ENCODE measurements around the gene COX8C. TPM values are rescaled to one million over a fixed set of nuclear protein-coding genes. Genes with fewer than 3 reads are reported as not detected.

The COX8C gene
- total RNA-seq, 1 experiment from 2014 or later: not detected

DNA sequence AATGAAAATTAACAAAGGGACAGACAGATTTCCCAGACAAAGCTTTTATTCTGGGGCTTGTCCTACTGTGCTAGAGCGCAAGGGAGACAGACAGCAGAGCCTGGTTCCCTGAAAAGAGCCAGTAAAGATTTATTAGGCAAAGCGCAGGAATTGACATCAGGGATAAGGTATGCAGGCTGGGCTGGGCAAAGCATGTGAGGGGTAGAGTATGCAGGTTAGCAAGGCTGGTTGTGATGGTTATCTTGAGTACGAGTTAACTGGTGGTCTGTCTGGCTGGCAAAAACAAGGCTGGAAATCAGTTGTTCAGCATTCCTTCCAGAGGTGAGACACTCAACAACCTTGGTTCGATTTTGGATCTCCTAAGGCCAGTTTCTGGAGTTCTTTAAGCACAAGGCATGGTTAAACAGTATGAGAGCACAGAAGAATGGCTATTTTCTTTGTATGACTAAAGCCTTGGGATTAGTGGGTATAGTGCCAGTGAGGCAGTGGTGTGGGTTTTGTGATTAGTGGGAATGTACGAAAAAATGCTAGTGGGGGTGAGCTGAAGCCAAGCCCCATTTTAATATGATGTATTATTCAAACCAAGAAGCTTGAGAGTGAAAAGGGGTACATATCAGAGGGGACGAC is 45.0 kb upstream of the COX8C start:
- no peak for TF ChIP-seq TCF7L2 (IDR thresholded peaks at IDR 0.05; ENCODE audit: borderline replicate concordance, extremely low read depth, insufficient read depth, insufficient read length)
- TF ChIP-seq POLR2AphosphoS5 (IDR thresholded peaks at IDR 0.05; ENCODE audit: low read depth, low read length): 0 out of 2 replicates have a peak, but pooled peaks have one; percentile 14
- no peak for TF ChIP-seq SRF (IDR thresholded peaks at IDR 0.05; ENCODE audit: low read depth)
- no peak for TF ChIP-seq EZH2 (IDR thresholded peaks at IDR 0.05)
- TF ChIP-seq EGR1 (IDR thresholded peaks at IDR 0.05; ENCODE audit: low read depth): no peak
- TF ChIP-seq, protein P1, sequence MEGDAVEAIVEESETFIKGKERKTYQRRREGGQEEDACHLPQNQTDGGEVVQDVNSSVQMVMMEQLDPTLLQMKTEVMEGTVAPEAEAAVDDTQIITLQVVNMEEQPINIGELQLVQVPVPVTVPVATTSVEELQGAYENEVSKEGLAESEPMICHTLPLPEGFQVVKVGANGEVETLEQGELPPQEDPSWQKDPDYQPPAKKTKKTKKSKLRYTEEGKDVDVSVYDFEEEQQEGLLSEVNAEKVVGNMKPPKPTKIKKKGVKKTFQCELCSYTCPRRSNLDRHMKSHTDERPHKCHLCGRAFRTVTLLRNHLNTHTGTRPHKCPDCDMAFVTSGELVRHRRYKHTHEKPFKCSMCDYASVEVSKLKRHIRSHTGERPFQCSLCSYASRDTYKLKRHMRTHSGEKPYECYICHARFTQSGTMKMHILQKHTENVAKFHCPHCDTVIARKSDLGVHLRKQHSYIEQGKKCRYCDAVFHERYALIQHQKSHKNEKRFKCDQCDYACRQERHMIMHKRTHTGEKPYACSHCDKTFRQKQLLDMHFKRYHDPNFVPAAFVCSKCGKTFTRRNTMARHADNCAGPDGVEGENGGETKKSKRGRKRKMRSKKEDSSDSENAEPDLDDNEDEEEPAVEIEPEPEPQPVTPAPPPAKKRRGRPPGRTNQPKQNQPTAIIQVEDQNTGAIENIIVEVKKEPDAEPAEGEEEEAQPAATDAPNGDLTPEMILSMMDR (IDR thresholded peaks at IDR 0.05 in 2 of 3, conservative IDR thresholded peaks at IDR 0.05 in 1 of 3; ENCODE audit: borderline replicate concordance in 1 of 3, insufficient read depth in 1 of 3, low read depth in 2 of 3, low read length in 2 of 3): no peak
- peak; percentile 29; the same call in 1 of the 2 replicates for TF ChIP-seq FOSL1 (IDR thresholded peaks at IDR 0.05; ENCODE audit: low read depth)
- no peak for TF ChIP-seq EZH2phosphoT487 (IDR thresholded peaks at IDR 0.05; ENCODE audit: borderline replicate concordance)
- TF ChIP-seq JUND (IDR thresholded peaks at IDR 0.05): peak; percentile 28; the same call in 1 of the 2 replicates
- TF ChIP-seq, protein P2, sequence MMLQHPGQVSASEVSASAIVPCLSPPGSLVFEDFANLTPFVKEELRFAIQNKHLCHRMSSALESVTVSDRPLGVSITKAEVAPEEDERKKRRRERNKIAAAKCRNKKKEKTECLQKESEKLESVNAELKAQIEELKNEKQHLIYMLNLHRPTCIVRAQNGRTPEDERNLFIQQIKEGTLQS (IDR thresholded peaks at IDR 0.05): no peak
- TF ChIP-seq SP1 (IDR thresholded peaks at IDR 0.05; ENCODE audit: low read depth): peak; percentile 22; the same call in 1 of the 2 replicates
- no peak for TF ChIP-seq POLR2A (IDR thresholded peaks at IDR 0.05; ENCODE audit: borderline replicate concordance, extremely low read depth, insufficient read depth, insufficient read length)
- Histone ChIP-seq H3K4me1 (ENCODE audit: control insufficient read depth in 1 of 2, insufficient read depth in 2 of 2, low read length in 2 of 2) (peaks cover 15 to 32% of the 10 kb centered on the region in 2 experiments), H3K79me2 (ENCODE audit: insufficient read depth, low read length) (peaks cover 80% of the 10 kb centered on the region), H3K4me2 (ENCODE audit: low read length) (peak overlapping the region; percentile 66), H3K27me3 (ENCODE audit: insufficient read depth, low read length) (no peaks in the 10 kb centered on the region), H3K9ac (ENCODE audit: low read length) (peak overlapping the region; percentile 44), H3K27ac (ENCODE audit: low read depth, low read length) (peak overlapping the region; percentile 64), H3K9me3 (ENCODE audit: control insufficient read depth in 1 of 2, insufficient read depth in 1 of 2, low read depth in 1 of 2, low read length in 2 of 2) (no peaks in the 10 kb centered on the region), H3K9me2 (ENCODE audit: insufficient read depth) (no peaks in the 10 kb centered on the region), H2AFZ (ENCODE audit: low read depth, low read length, poor library complexity, severe bottlenecking) (no peak overlapping the region), H4K20me1 (ENCODE audit: insufficient read depth) (no peaks in the 10 kb centered on the region), H3K36me3 (ENCODE audit: control insufficient read depth in 1 of 2, insufficient read depth in 2 of 2, low read length in 2 of 2) (no peaks in the 10 kb centered on the region), H3K4me3 (replicated peaks in 1 of 2; ENCODE audit: low read depth in 1 of 2, low read length in 2 of 2) (peak overlapping the region in 1 of 2 experiments; percentile 21; a peak in 2 of 4 replicates)
- intact Hi-C loops (cut with micrococcal nuclease): no loop called here
- DNase-seq (ENCODE audit: low read depth, low spot score): peak; percentile 34
- POLR2A ChIA-PET: interaction anchor here (1.5 kb wide), 1 partner anchor 16 kb away, joined by 3 read pairs; no protein-coding TSS in a partner anchor
- CTCF ChIA-PET: no interaction called here
- ATAC-seq: peak; percentile 87
- RAD21 ChIA-PET (ENCODE audit: low non-redundant PET in 1 of 2, low total read pairs in 2 of 2, uncharacterized antibody in 2 of 2, unreplicated experiment in 2 of 2): no interaction called here
- no TSS peak for BruUV-seq (replicated peaks)
